HG03159 (cell line): ENCODE results near the gene IL17RB.

Source experiments
- ATAC-seq: cut with Tn5 transposase; IDR thresholded peaks from one replicate; pipeline ENCODE4 v1.9.1; 2021; ENCODE audit warnings: mild to moderate bottlenecking, moderate library complexity; ENCODE audit not compliant: unreplicated experiment

IL17RB gene, protein sequence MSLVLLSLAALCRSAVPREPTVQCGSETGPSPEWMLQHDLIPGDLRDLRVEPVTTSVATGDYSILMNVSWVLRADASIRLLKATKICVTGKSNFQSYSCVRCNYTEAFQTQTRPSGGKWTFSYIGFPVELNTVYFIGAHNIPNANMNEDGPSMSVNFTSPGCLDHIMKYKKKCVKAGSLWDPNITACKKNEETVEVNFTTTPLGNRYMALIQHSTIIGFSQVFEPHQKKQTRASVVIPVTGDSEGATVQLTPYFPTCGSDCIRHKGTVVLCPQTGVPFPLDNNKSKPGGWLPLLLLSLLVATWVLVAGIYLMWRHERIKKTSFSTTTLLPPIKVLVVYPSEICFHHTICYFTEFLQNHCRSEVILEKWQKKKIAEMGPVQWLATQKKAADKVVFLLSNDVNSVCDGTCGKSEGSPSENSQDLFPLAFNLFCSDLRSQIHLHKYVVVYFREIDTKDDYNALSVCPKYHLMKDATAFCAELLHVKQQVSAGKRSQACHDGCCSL

GRCh38 chr3:53846134-53846850, at the start of gene IL17RB, which contains the start of gene CHDH:
IL17RB (plus strand) TSS chr3:53846568; CDS start chr3:53846589, 21 bp downstream.
CHDH (minus strand) TSS chr3:53846419; CDS start chr3:53824008, 22,411 bp downstream.
- peak; percentile 43 for ATAC-seq

- ATAC-seq: no peak
Observed at GRCh38 chr3:53798144-53798543, 48.2 kb upstream of the IL17RB start.

- ATAC-seq: no peak
Observed at GRCh38 chr3:53799338-53799865, 47.0 kb upstream of the IL17RB start.

DNA sequence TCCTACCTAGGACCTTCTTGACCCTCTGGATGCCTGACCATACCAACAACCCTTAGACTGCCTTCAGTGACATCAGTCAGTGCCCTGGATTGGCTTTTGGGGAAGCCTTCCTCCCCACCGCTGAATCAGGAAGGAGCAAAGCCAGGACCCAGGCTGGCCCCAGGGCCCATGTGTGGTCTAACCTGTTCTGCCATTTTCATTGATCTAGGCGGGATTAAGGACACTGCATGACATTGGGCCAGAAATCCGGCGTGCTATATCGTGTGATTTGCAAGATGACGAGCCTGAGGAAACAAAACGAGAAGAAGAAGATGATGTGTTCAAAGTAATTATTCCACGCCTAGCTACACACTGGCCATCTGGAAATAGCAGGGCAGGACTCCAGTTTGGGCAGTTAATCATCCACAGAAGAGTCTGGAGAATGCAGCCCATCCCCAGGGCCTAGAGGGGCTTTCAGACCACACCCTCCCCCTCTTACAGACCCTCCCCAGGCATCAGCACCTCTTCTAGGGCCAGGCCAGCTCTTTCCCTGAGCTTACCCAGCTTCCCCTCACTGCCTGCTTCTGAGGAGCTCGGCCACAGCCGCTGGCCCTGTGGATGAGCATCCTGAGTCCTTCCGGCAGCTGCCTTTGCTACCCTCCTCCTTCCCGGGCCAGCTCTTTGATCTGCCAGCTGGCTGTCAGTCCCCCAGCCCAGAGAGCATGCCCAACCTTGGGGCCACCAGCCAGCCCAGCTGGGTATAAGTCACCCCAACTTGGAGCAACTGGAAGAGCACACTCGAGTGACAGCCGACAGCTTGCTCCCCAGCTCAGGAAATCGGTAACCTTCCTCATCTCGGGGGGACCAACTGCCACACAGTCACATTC, 46.1 kb upstream of the IL17RB start:
- no peak for ATAC-seq

DNA sequence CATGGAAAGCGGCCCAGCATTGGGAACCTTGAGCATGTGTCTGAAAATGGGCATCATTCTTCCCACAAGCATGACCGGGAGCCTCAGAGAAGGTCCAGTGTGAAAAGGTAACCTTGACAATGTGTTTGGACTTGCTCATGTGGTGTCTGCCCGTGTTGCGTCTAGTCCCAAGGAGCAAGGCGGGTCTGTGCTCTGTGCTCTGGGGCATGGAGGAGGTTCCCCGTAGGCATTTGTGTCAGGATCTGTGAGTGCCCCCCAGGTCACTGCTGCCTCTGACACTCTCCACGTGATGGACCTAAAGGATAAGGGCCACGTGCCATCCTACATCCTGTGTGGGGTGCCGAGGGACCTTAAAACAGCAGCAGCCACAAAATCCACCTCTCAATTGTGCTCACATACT, 45.0 kb upstream of the IL17RB start:
- ATAC-seq: no peak

GRCh38 chr3:53802256-53802880, 44.0 kb upstream of the IL17RB start:
- ATAC-seq: no peak

DNA sequence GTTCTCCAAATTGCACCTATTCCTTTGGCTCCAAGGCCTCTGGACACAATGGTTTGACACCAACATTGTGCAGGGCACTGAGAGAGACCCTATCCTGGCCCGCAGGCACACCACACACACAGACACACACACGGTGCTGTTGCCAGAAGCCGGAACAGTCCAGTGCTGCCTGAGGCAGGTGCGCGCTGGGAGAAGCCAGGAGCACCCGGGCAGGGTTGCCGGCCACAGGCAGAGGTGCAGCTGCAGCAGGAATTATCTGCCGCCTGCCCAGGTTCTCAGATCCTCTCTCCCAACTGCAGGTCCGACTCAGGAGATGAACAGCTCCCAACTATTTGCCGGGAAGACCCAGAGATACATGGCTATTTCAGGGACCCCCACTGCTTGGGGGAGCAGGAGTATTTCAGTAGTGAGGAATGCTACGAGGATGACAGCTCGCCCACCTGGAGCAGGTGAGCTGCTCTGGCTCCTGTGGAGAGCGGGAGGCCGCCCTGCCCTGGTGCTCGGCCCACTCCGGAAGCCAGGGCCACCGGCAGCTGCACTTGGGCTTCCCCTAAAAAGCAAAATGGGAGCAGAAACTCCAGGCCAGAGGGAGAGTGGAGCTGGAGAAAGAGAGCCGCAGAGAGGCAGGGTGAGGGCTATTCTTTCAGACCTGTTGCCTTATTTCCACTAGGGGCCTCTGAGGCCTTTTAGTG, 43.1 kb upstream of the IL17RB start:
- ATAC-seq: no peak

GRCh38 chr3:53803816-53804695, 42.3 kb upstream of the IL17RB start:
- ATAC-seq: no peak

DNA sequence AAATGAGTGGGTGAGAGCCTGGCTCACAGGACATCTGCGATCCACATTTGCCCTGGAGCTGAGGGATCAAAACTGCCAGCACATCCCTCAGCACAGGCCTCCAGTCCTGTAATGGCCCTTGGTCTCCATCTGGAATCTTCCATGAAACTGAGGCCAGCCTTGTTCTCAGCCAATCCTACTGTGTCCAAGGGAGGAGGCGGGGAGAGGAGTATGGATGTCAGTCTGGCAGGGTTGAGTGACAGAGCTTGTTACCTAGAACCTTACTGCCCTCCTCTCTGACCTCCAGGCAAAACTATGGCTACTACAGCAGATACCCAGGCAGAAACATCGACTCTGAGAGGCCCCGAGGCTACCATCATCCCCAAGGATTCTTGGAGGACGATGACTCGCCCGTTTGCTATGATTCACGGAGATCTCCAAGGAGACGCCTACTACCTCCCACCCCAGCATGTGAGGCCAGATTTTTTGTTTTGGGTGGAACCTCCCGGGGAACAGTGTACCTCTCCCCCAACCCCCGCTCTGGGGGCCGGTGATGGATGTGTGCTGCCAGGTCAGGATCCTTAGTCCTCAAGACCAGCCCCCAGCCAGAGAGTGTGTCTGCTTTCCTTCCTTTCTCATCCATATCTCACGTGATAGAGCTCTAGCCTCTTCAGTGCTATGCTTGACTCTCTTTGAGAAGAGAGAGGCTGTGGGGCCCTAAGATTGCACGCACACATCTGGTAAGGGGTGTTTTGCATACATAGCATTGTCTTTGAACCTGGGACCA, 41.5 kb upstream of the IL17RB start:
- peak; percentile 77 for ATAC-seq

GRCh38 chr3:53805463-53806159, 40.8 kb upstream of the IL17RB start:
- ATAC-seq: no peak

DNA sequence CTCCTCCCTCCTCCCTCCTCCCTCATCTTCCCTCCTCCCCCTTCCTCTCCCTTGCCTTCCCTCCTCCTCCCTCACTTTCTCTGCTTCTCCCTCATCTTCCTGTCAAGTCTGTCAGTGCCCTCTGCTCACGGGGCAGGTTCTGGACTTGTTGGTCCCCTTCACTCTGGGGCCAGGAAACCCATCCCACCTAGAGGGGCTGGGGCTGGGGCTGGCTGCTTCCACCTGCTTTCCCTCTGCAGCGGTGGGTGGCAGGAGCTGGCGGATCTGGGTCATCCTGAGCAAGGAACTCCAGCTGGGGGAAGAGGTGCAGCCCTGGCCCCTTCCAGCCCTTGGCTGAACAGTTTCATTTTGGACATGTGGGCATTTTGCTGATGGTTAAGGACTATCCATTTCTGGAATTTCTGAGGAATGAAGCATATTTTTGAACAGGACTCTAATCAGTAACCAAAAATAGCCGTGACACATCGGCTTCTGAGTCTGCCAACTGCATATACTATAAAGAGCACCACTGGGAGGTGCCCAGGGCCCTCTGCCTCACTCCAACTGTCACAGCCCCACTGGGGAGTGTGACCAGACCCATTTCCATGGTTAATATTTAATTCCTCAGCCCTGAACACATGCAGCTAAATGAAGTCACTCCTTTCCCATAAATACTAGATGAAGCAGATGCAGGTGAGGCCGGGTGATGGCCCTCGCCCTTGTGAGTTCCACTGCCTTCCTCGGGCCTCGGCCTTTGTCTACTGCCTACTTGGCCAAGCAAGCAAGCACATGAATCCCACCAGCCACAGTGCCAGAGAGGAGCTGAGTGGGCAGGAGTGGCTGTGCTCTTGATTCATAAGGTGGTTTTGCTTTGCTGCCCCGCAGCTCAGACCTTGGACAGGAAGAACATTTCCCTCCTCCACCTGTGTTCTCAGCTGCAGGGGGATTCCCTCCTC, 39.9 kb upstream of the IL17RB start:
- no peak for ATAC-seq

DNA sequence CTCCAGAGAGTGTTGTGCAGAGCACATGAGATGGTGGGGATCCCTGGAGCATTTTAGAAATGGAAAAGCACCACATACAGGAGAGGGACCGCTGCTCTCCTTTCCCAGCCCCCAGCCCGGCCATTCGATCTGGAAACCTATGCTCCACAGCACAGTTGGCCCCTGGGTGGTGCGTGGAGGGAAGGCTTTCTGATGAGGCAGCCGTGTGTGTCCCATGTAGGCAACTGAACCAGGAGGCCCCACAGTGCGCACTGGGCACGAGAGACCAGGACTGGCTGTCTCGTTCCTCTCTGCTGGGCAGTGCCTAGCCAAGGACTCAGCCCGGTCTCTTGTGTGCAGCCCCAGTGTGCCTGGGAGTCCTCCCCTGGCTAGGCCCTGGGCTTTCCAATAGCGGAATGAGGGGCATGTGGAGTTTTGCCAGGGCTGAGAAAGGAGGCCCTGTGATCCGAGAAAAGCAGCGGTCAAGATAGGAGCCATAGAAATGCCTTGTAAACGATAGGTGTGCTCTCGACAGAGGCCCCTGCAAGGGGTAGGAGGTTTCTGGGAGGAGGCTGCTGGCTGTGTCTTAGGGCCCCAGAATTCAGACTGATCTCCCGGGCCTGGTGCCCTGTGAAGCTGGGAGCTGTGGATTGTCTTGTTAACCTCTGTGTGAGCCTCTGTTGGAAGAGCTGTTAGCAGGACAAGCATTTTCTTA, 39.1 kb upstream of the IL17RB start:
- ATAC-seq: no peak

DNA sequence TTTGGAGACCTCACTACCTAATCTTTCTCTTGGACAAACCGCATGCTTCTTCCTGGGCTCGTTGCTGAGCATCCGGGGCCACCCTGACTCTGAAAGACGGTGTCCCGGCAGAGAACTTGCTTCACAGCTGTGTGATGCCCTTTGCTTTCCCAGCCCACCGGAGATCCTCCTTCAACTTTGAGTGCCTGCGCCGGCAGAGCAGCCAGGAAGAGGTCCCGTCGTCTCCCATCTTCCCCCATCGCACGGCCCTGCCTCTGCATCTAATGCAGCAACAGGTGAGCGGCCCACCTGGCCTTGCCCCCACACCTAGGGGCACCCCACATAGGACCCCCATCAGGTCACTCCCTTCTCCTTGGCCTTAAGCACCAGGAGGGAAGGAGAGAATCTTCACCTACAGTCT, 37.9 kb upstream of the IL17RB start:
- ATAC-seq: no peak

DNA sequence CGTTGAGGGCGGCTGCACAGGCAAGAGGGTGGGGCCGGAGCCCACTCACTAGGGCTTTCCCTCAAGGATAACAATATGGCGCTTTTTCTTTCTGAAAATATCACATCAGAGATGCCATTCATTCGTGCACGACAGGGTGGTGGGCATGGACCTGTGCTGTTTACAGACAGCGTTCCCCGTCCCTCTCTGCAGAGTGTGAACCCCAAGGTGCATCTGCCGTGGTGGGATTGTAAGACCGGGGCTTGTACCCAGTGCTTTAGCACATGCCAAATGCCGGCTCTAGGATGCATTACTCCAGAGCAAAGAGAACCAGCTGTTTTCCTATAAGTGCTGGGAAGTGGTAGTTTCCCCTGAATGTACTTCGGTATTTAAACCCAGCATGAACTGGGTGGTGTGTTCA, 37.1 kb upstream of the IL17RB start:
- no peak for ATAC-seq

- no peak for ATAC-seq
Observed at GRCh38 chr3:53809764-53810400, 36.5 kb upstream of the IL17RB start.
